Tibial artery (tissue), 4 donors: ENCODE measurements around the gene IL12RB1.

Experiments
- DNase-seq, 2 donors: peaks; one replicate each; pipeline ENCODE4 v3.0.0-alpha.2; 2019
- H3K27ac ChIP-seq, 2 donors: fragments of 200-600 bp; sonication (generic) in 1 of 2; 1 replicate in 1 of 2; 2 replicates in 1 of 2; pipeline ENCODE4 v1.5.1; 2018 to 2019; ENCODE audit warnings: mild to moderate bottlenecking in 1 of 2
- H3K27me3 ChIP-seq, 2 donors: fragments of 200-600 bp; sonication (generic) in 1 of 2; one replicate each; pipeline versions ENCODE4 v1.5.1 to v1.6.0; 2016 to 2019
- H3K36me3 ChIP-seq, 3 donors: fragments of 200-600 bp; sonication (generic) in 2 of 3; one replicate each; pipeline ENCODE4 v1.5.1; 2016 to 2019; ENCODE audit warnings: mild to moderate bottlenecking in 2 of 3
- H3K4me1 ChIP-seq, 4 donors: fragments of 200-600 bp; sonication (generic) in 2 of 4; 1 replicate in 3 of 4; 2 replicates in 1 of 4; pipeline ENCODE4 v1.5.1; 2016 to 2019
- H3K4me3 ChIP-seq, 2 donors: fragments of 200-600 bp; sonication (generic) in 1 of 2; 1 replicate in 1 of 2; 2 replicates in 1 of 2; pipeline ENCODE4 v1.5.1; 2018 to 2019; ENCODE audit warnings: mild to moderate bottlenecking in 2 of 2
- H3K9me3 ChIP-seq, 3 donors: fragments of 200-600 bp; sonication (generic) in 1 of 3; one replicate each; pipeline ENCODE4 v1.5.1; 2016 to 2019
- intact Hi-C: fragments of 100-400 bp; cut with DNase I; formaldehyde crosslinking; loops from one replicate; pipeline ENCODE4 v1.15.0; 2023; ENCODE audit warnings: low total_unique reads
- TF ChIP-seq, protein P1 (sequence below), 2 experiments: fragments of 200-600 bp in 1 of 2; fragments of 450-650 bp in 1 of 2; IDR thresholded peaks; one replicate each; pipeline ENCODE4 v1.5.1; 2017 to 2019; ENCODE audit warnings: antibody characterized with exemption in 2 of 2, mild to moderate bottlenecking in 1 of 2, moderate library complexity in 1 of 2

The IL12RB1 gene

DNA sequence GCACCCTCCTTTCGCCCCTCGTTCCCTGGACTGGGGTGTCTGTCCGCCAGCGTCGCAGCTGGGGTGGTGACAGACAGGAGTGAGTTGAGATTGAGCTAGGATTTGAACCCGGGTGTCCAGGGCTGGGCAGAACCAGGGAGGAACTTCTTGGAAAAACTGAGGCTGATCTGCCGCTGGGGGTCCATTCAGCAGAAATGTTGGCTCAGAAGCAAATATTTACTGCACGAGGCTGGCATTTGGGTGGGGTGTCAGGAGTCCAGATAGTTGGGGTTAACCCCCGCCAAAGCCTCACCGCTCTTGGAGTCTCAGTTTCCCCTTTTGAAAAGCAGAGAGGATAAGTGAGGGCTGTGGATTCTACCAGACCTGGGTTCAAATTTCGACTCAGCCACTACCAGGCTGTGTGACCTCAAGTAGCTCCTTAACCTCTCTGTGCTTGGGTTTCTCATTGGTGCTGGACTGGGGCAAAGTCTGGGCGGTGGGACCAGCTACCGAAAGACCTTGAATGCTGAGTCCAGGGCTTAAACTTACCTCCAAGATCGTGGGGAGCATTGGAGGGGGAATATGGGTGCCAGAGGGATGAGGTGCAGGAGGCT is 31.8 kb upstream of the IL12RB1 start:
- Histone ChIP-seq H3K4me3 (peak overlapping the region; percentile 56 to 68), H3K27ac (peak overlapping the region; percentile 58 to 68), H3K27me3 (no peaks in the 10 kb centered on the region), H3K9me3 (no peaks in the 10 kb centered on the region), H3K4me1 (peaks cover 0 to 24% (median 18%) of the 10 kb centered on the region in 4 donors), H3K36me3 (peaks cover 13 to 22% (median 19%) of the 10 kb centered on the region in 3 donors)
- DNase-seq, result no peak
- intact Hi-C loops, result loop anchor here (5.0 kb wide), 1 partner anchor 34 kb away; the partner anchor contains the start of gene PIK3R2
- TF ChIP-seq, protein P1, sequence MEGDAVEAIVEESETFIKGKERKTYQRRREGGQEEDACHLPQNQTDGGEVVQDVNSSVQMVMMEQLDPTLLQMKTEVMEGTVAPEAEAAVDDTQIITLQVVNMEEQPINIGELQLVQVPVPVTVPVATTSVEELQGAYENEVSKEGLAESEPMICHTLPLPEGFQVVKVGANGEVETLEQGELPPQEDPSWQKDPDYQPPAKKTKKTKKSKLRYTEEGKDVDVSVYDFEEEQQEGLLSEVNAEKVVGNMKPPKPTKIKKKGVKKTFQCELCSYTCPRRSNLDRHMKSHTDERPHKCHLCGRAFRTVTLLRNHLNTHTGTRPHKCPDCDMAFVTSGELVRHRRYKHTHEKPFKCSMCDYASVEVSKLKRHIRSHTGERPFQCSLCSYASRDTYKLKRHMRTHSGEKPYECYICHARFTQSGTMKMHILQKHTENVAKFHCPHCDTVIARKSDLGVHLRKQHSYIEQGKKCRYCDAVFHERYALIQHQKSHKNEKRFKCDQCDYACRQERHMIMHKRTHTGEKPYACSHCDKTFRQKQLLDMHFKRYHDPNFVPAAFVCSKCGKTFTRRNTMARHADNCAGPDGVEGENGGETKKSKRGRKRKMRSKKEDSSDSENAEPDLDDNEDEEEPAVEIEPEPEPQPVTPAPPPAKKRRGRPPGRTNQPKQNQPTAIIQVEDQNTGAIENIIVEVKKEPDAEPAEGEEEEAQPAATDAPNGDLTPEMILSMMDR (IDR thresholded peaks at IDR 0.05), result no peak

DNA sequence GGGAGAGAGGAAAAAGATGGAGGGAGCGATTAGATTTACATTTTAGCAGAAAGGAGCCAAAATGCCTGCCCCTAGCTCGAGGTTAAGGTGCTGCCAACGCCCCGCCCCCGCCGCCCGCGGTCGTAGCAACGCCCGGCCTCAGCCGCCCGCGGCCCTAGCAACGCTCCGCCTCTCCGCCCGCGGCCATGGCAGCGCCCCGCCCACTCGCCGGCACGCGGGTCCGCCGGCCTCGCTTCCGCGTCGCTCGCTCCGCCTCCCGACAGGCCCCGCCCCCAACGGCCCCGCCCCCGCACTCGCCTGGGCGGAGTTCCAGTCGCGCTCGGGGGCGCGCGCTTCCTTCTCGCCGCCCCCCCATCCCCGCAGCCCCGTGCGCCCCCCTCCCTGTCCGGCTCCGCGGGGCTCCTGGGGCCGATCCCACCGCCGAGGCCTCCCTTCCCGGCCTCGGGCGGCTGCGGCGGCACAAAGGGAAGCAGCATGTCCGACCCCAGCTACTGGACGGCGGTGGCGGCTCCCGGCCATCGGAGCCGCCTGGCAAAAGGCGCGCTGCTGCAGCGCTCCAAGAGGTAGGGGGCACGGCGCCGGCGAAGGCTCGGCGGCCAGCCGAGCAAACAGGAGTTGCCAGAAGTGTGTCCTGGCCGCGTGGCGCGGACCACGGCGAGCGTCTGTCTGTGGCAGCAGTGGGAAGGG is 31.1 kb upstream of the IL12RB1 start:
- Histone ChIP-seq H3K9me3 (no peaks in the 10 kb centered on the region), H3K36me3 (peaks cover 8 to 15% (median 12%) of the 10 kb centered on the region in 3 donors), H3K27me3 (no peaks in the 10 kb centered on the region), H3K4me1 (peaks cover 0 to 24% (median 18%) of the 10 kb centered on the region in 4 donors), H3K4me3 (peak overlapping the region; percentile 56 to 68), H3K27ac (peak overlapping the region; percentile 58 to 68)
- intact Hi-C loops, result loop anchor here (5.0 kb wide), 1 partner anchor 34 kb away; the partner anchor contains the start of gene PIK3R2
- TF ChIP-seq, protein P1 (IDR thresholded peaks at IDR 0.05), result no peak
- DNase-seq, result peak; percentile 76 to 92

DNA sequence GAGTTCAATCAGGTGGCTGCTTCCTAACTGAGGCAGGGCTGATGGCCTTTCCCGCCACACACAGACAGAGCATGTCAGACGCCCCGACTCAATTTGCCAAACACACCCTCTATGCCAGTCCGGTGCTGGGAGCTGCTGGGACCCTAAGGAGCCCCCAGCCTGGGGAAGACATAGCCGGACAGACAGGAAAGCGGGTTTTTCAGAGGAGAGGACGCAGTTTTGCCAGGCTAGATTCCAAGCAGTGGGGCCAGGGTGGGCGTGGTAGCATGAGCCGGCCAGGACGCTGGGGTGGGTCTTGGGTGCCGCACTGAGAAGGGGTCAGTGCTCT is 30.6 kb upstream of the IL12RB1 start:
- Histone ChIP-seq H3K27me3 (no peaks in the 10 kb centered on the region), H3K4me1 (peaks cover 0 to 24% (median 18%) of the 10 kb centered on the region in 4 donors), H3K36me3 (peaks cover 6 to 10% (median 7%) of the 10 kb centered on the region in 3 donors), H3K9me3 (no peaks in the 10 kb centered on the region), H3K27ac (peak overlapping the region in 1 of 2 donors; percentile 47), H3K4me3 (peak overlapping the region; percentile 56 to 68)
- no peak for DNase-seq
- TF ChIP-seq, protein P1 (IDR thresholded peaks at IDR 0.05), result no peak
- intact Hi-C loops, result loop anchor here (5.0 kb wide), 1 partner anchor 35 kb away; the partner anchor contains the start of gene PIK3R2

DNA sequence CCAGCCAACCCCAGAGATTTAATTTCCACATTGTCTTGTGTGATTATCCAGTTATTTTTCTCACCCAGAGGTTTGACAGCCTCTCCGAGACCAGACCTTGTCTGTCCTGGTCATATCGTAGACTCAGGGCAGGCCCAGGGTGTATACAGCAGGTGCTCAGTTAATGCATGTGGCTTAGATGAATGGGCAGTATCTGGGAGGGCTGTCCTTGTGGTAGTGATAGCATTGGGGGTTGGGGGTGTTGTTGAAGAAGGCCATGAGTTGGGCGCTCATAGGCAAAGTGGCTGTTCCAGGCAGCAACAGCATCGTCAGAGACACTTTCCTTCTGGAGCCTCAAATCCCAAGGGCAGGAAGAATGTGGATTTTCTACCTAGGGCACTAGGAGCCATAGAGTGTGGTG is 27.7 kb upstream of the IL12RB1 start:
- intact Hi-C loops, result no loop called here
- peaks cover 0 to 39% (median 31%) of the 10 kb centered on the region in 4 donors for H3K4me1 ChIP-seq
- H3K27ac ChIP-seq, result no peak overlapping the region
- H3K27me3 ChIP-seq, result no peaks in the 10 kb centered on the region
- no peaks in the 10 kb centered on the region for H3K36me3 ChIP-seq
- no peak for DNase-seq
- TF ChIP-seq, protein P1 (IDR thresholded peaks at IDR 0.05), result no peak
- no peak overlapping the region for H3K4me3 ChIP-seq
- H3K9me3 ChIP-seq, result no peaks in the 10 kb centered on the region

DNA sequence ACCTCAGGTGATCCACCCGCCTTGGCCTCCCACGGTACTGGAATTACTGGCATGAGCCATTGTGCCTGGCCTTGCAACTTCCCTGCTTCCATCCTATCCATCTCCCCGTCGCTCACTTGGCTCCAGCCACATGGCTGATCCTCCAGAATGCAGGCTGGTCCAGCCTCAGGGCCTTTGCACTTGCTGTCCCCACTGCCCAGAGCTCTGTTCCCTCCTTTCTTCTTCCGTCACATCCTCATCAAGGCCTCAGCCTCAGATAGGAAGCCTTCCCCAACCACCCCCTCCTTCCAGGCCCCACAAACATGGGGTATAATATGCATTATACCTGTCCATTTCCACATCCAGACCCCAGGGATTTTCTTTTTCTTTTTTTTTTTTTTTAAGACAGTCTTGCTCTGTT is 27.1 kb upstream of the IL12RB1 start:
- H3K27me3 ChIP-seq, result no peaks in the 10 kb centered on the region

More for the DNA sequence above, 27.1 kb upstream of the IL12RB1 start:
- TF ChIP-seq, protein P1 (IDR thresholded peaks at IDR 0.05), result no peak
- no peak overlapping the region for H3K4me3 ChIP-seq
- H3K36me3 ChIP-seq, result no peaks in the 10 kb centered on the region
- intact Hi-C loops, result no loop called here
- peaks cover 0 to 39% (median 31%) of the 10 kb centered on the region in 4 donors for H3K4me1 ChIP-seq
- no peaks in the 10 kb centered on the region for H3K9me3 ChIP-seq
- DNase-seq, result no peak
- H3K27ac ChIP-seq, result no peak overlapping the region
